Transverse colon (tissue), 4 donors: Measurements from ENCODE around the gene CALML6.

Source experiments
- CTCF ChIP-seq, 5 experiments: fragments of 200-600 bp in 3 of 5; fragments of 450-650 bp in 2 of 5; sonication (generic) in 3 of 5; IDR thresholded peaks; 1 replicate in 2 of 5; 2 replicates in 3 of 5; pipeline ENCODE4 v1.5.1; 2016 to 2017; ENCODE audit warnings: antibody characterized with exemption in 5 of 5, inconsistent platforms in 3 of 5, mild to moderate bottlenecking in 2 of 5, moderate library complexity in 1 of 5
- EP300 ChIP-seq: sonication (generic); formaldehyde crosslinking; IDR thresholded peaks from one replicate; pipeline ENCODE4 v1.6.1; 2017; ENCODE audit warnings: antibody characterized with exemption, low read depth
- POLR2AphosphoS5 ChIP-seq, 3 donors: sonication (generic); formaldehyde crosslinking; IDR thresholded peaks; one replicate each; pipeline ENCODE4 v1.6.1; 2016; ENCODE audit warnings: antibody characterized with exemption in 3 of 3

DNA sequence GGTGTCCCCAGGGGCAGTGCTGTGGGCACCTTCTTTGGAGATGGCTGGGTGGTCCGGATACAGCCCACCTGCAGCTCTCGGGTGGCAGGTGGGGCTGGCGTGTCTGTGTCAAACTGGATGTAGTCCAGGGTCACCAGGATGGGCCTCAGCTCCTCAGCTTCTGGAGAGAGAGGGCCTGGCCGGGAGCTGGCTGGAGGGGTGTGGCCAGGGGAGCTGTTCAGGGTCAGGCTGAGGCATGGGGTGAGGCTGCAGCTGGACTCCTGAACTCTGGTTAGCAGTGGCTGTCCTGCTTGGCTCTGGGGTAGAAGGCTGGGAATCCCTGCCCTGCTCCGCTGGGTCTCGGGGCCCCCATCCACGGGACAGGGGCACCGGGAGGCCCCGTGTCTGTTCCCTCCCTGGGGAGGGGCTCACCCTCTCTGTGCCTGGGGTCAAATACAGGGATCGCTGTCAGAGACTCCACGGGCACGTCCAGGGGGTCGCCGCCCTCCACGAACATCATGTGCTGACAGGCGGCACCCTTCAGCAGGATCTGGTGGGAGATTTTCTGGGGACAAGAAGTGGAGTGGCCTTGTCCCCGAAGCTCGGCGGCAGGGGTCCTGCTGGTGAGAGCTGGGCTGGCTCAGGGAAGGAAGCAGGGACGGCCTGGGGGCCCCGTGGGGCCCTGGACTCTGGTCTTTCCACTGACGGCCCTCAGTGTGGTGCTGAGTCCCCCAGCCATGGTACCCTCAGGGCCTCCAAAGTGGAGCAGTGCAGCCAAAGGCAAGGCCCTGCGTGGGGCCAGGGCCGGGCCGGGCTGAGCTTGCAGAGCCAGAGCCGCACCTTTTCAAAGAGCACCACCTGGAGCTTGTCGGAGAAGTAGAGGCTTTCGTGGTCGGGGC, 8.1 kb downstream of the CALML6 start:
- TF ChIP-seq CTCF (IDR thresholded peaks at IDR 0.05) (no peak), POLR2AphosphoS5 (IDR thresholded peaks at IDR 0.05) (peak in 1 of 3 donors; percentile 28), EP300 (no peak)
